Measurements from ENCODE around the gene TMEM98. TPM values are rescaled to one million over a fixed set of nuclear protein-coding genes. Genes with fewer than 3 reads are reported as not detected.
A peak's percentile ranks its signal among the peaks of the same experiment; 100 is the strongest.
"Not testable (repeated sequence)": the region's sequence is repeated elsewhere in the genome, so short reads cannot be mapped to it uniquely, and the experiment has no call there.

TMEM98 gene
- total and polyA plus RNA-seq, 9 of the 15 experiments (the other 6 are each of a cell fraction or from before 2014, with no cell fraction given): 33.5 to 164 (median 84.7) TPM

GRCh38 chr17:32917842-32918241 is 10.1 kb upstream of the TMEM98 start:
- H3K36me3 ChIP-seq (ENCODE audit: control insufficient read depth, insufficient read depth, low read length): no peaks in the 10 kb centered on the region
- H3K4me3 ChIP-seq: no peak overlapping the region
- peak overlapping the region; percentile 49; the same call in 1 of the 2 replicates for H2AFZ ChIP-seq (ENCODE audit: low read depth, low read length)
- no peaks in the 10 kb centered on the region for H4K20me1 ChIP-seq (replicated peaks; ENCODE audit: control insufficient read depth, insufficient read depth, low read length)
- no peak overlapping the region for H3K4me2 ChIP-seq (ENCODE audit: insufficient read depth, low read length)
- no peaks in the 10 kb centered on the region for H3K9me1 ChIP-seq (ENCODE audit: control insufficient read depth, insufficient read depth, low read length)
- BruUV-seq (replicated peaks): no TSS peak
- no peak for FAIRE-seq
- H3K4me1 ChIP-seq (replicated peaks in 1 of 2; ENCODE audit: control insufficient read depth in 2 of 2, insufficient read depth in 2 of 2, low read length in 2 of 2): peaks cover 11 to 31% of the 10 kb centered on the region in 2 experiments
- 53% methylated on average over 5 of the region's 5 CpGs for WGBS (ENCODE audit: insufficient coverage, low coverage, missing lambda C conversion rate)
- H3K79me2 ChIP-seq (ENCODE audit: control insufficient read depth, insufficient read depth, low read length): no peaks in the 10 kb centered on the region
- intact Hi-C loops (cut with micrococcal nuclease): no loop called here
- no peak for DNase-seq (ENCODE audit: extremely low read depth in 1 of 4, low spot score in 3 of 4)
- H3K27me3 ChIP-seq (ENCODE audit: control insufficient read depth in 2 of 2, insufficient read depth in 2 of 2, low read length in 2 of 2): no peaks in the 10 kb centered on the region
- no peaks in the 10 kb centered on the region; the same call in 1 of the 2 replicates for H3K9me3 ChIP-seq (replicated peaks; ENCODE audit: control insufficient read depth, insufficient read depth, low read depth, low read length)
- ChIA-PET CTCF (ENCODE audit: low intra/inter-chr PET ratio) (no interaction called here), POLR2A (interaction anchor here (4.8 kb wide), 1 partner anchor 12 kb away, joined by 26 read pairs; the partner anchor contains the start of gene TMEM98)
- no peak overlapping the region for H3K27ac ChIP-seq (ENCODE audit: extremely low read depth, low read depth, low read length)
- in situ Hi-C loops (cut with MboI): no loop called here
- no peak for ATAC-seq
- no peak for TF ChIP-seq POLR2A (conservative IDR thresholded peaks at IDR 0.05)
- H3K9ac ChIP-seq (ENCODE audit: insufficient read depth in 1 of 2, low read depth in 2 of 2, low read length in 2 of 2): no peak overlapping the region

- H3K9me1 ChIP-seq (ENCODE audit: control insufficient read depth, insufficient read depth, low read length); H3K27ac ChIP-seq (ENCODE audit: extremely low read depth, low read depth, low read length); DNase-seq (ENCODE audit: extremely low read depth in 1 of 4, low spot score in 3 of 4); H3K9me3 ChIP-seq (replicated peaks; ENCODE audit: control insufficient read depth, insufficient read depth, low read depth, low read length); H3K27me3 ChIP-seq (ENCODE audit: control insufficient read depth in 2 of 2, insufficient read depth in 2 of 2, low read length in 2 of 2); H3K4me2 ChIP-seq (ENCODE audit: insufficient read depth, low read length); H3K9ac ChIP-seq (ENCODE audit: insufficient read depth in 1 of 2, low read depth in 2 of 2, low read length in 2 of 2); H4K20me1 ChIP-seq (replicated peaks; ENCODE audit: control insufficient read depth, insufficient read depth, low read length); FAIRE-seq; ATAC-seq; H3K79me2 ChIP-seq (ENCODE audit: control insufficient read depth, insufficient read depth, low read length); H3K36me3 ChIP-seq (ENCODE audit: control insufficient read depth, insufficient read depth, low read length); intact Hi-C loops (cut with micrococcal nuclease); in situ Hi-C loops (cut with MboI); CTCF ChIA-PET (ENCODE audit: low intra/inter-chr PET ratio); H3K4me3 ChIP-seq; BruUV-seq (replicated peaks): not testable (repeated sequence)
- POLR2A ChIA-PET: interaction anchor here (0.9 to 1.6 kb wide), 2 partner anchors 10 to 26 kb away, joined by 3 to 5 read pairs; no protein-coding TSS in a partner anchor
- H3K4me1 ChIP-seq (replicated peaks in 1 of 2; ENCODE audit: control insufficient read depth in 2 of 2, insufficient read depth in 2 of 2, low read length in 2 of 2): peaks cover 11 to 17% of the 10 kb centered on the region in 2 experiments
- 74% methylated on average over 4 of the region's 4 CpGs for WGBS (ENCODE audit: insufficient coverage, low coverage, missing lambda C conversion rate)
- 0 out of 2 replicates have a peak overlapping the region, but pooled peaks have one; percentile 55 for H2AFZ ChIP-seq (ENCODE audit: low read depth, low read length)
Measured at GRCh38 chr17:32919876-32920275, 8.1 kb upstream of the TMEM98 start.

Measured in K562 (cell line).